DND-41 (cell line): ENCODE results near the gene FABP2.

Source experiments
- ATAC-seq: fragments of 200-7000 bp; cut with Tn5 transposase; 3 replicates; pipeline ENCODE4 v1.9.1; 2021; ENCODE audit warnings: low read depth; ENCODE audit not compliant: insufficient read depth
- DNase-seq: peaks from one replicate; pipeline ENCODE4 v3.0.0-alpha.2; 2020
- H2AFZ ChIP-seq: 2 replicates; pipeline ENCODE4 v1.6.0; 2012; ENCODE audit warnings: low read depth, low read length
- H3K27ac ChIP-seq: 2 replicates; pipeline ENCODE4 v1.5.1; 2012; ENCODE audit warnings: low read length, inconsistent platforms
- H3K27me3 ChIP-seq: fragments of 200-600 bp; sonication (generic); 2 replicates; pipeline ENCODE4 v1.6.0; 2012; ENCODE audit warnings: low read length, mild to moderate bottlenecking, inconsistent platforms; ENCODE audit not compliant: insufficient read depth, poor library complexity
- H3K36me3 ChIP-seq: 2 replicates; pipeline ENCODE4 v1.5.1; 2012; ENCODE audit warnings: low read length, inconsistent platforms; ENCODE audit not compliant: insufficient read depth
- H3K4me1 ChIP-seq: 2 replicates; pipeline ENCODE4 v1.5.1; 2012; ENCODE audit warnings: mild to moderate bottlenecking, low read length; ENCODE audit not compliant: insufficient read depth
- H3K4me2 ChIP-seq: 2 replicates; pipeline ENCODE4 v1.6.0; 2012; ENCODE audit warnings: mild to moderate bottlenecking, moderate library complexity, low read length, inconsistent platforms; ENCODE audit not compliant: insufficient read depth
- H3K4me3 ChIP-seq, 2 experiments: fragments of 200-600 bp in 1 of 2; shearing (Covaris generic) in 1 of 2; 2 replicates each; pipeline ENCODE4 v1.5.1; 2012 to 2016; ENCODE audit warnings: inconsistent platforms in 2 of 2, low read length in 2 of 2, mild to moderate bottlenecking in 2 of 2, low read depth in 1 of 2, moderate library complexity in 1 of 2
- H3K79me2 ChIP-seq: 2 replicates; pipeline ENCODE4 v1.6.0; 2012; ENCODE audit warnings: low read length, inconsistent platforms; ENCODE audit not compliant: insufficient read depth
- H3K9ac ChIP-seq: 2 replicates; pipeline ENCODE4 v1.6.0; 2012; ENCODE audit warnings: low read depth, mild to moderate bottlenecking, inconsistent platforms, low read length, moderate library complexity
- H3K9me3 ChIP-seq: 2 replicates; pipeline ENCODE4 v1.5.1; 2012; ENCODE audit warnings: low read length, moderate library complexity, mild to moderate bottlenecking, inconsistent platforms; ENCODE audit not compliant: insufficient read depth, severe bottlenecking
- H4K20me1 ChIP-seq: 2 replicates; pipeline ENCODE4 v1.6.0; 2012; ENCODE audit warnings: low read length; ENCODE audit not compliant: insufficient read depth
- EZH2 ChIP-seq: IDR thresholded peaks from 3 replicates; pipeline ENCODE4 v1.6.1; 2012; ENCODE audit warnings: borderline replicate concordance, low read depth, mild to moderate bottlenecking, moderate library complexity, low read length, inconsistent platforms; ENCODE audit not compliant: severe bottlenecking
- TF ChIP-seq, protein P1 (sequence below): IDR thresholded peaks from 2 replicates; pipeline ENCODE4 v1.5.1; 2012; ENCODE audit warnings: borderline replicate concordance, low read length, moderate library complexity, mild to moderate bottlenecking; ENCODE audit not compliant: poor library complexity, severe bottlenecking; ENCODE audit errors: extremely low read depth

Gene FABP2

DNA sequence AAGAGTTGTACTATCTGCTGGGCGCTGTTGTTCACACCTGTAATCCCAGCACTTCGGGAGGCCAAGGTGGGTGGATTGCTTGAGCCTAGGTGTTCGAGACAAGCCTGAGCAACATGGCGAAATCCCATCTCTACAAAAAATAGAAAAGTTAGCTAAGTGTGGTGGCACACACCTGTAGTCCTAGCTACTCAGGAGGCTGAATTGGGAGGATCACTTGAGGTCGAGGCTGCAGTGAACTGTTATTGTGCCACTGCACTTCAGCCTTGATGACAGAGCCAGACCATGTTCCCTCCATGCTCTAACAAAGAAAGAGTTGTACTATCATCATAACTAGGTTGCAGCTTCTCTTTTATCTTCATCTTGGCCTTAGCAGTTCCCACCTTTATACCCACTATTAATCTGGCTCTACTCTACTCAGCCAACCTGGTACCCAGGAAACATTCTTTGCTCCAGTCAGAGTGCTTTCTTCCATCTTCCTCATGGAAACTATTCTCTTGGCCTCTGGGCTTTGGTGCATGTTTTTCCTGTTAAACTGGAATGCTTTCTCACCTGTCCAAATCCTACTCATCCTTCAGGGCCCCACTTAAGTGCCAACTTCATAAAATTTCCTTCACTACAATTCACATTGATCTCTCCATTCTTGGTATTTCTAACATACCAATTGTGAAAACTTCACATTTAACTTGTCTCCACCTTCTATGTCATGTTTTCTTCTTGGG lies 18.2 kb downstream of the FABP2 start:
- Histone ChIP-seq H3K9ac (no peak overlapping the region), H3K27me3 (no peaks in the 10 kb centered on the region), H3K4me3 (no peak overlapping the region), H2AFZ (no peak overlapping the region), H3K79me2 (peaks cover 20% of the 10 kb centered on the region), H3K9me3 (no peaks in the 10 kb centered on the region), H3K4me2 (no peak overlapping the region), H3K4me1 (peaks cover 25% of the 10 kb centered on the region), H4K20me1 (no peaks in the 10 kb centered on the region), H3K36me3 (peaks cover 5% of the 10 kb centered on the region; the same call in 1 of the 2 replicates), H3K27ac (no peak overlapping the region)
- DNase-seq (no peak), ATAC-seq (no peak)
- TF ChIP-seq, protein P1, sequence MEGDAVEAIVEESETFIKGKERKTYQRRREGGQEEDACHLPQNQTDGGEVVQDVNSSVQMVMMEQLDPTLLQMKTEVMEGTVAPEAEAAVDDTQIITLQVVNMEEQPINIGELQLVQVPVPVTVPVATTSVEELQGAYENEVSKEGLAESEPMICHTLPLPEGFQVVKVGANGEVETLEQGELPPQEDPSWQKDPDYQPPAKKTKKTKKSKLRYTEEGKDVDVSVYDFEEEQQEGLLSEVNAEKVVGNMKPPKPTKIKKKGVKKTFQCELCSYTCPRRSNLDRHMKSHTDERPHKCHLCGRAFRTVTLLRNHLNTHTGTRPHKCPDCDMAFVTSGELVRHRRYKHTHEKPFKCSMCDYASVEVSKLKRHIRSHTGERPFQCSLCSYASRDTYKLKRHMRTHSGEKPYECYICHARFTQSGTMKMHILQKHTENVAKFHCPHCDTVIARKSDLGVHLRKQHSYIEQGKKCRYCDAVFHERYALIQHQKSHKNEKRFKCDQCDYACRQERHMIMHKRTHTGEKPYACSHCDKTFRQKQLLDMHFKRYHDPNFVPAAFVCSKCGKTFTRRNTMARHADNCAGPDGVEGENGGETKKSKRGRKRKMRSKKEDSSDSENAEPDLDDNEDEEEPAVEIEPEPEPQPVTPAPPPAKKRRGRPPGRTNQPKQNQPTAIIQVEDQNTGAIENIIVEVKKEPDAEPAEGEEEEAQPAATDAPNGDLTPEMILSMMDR: no peak
- TF ChIP-seq EZH2: no peak

DNA sequence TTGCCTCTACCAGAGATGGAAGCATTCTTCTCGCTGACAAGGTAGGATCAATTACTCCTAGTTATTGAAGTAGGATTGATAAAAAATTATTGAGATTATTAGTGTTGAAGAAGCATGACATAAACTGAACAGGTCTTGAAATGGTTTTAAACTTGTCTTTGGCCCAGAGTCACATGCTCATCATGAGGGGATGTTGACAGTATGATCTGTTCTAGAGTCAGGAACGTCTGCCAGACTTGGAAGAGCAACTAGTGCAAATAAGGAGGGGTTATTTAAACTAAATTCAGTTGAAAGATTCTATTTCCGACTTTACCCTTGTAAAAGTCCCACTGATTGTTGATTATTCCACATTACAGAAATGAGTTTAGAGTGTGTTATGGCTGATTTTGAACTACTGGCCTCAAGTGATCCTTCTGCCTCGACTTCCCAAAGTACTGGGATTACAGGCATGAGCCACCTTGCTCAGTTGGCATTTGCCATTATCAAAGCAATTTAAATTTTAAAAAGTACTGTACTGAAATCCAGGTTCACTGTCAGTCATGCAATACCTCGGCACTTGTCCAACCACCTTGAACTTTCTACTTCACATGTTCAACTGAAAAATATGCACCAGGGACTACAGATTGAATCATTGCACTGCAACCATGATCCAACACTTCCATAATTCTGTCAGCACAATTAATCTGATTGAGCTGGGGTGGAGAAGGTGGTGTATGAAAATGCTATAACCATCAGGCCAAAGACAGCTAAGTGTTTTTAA lies 19.7 kb downstream of the FABP2 start:
- peaks cover 23% of the 10 kb centered on the region for H3K79me2 ChIP-seq
- no peak overlapping the region for H3K4me2 ChIP-seq
- no peaks in the 10 kb centered on the region for H4K20me1 ChIP-seq
- no peak overlapping the region for H3K9ac ChIP-seq
- H2AFZ ChIP-seq: no peak overlapping the region
- ATAC-seq: no peak
- peaks cover 10% of the 10 kb centered on the region for H3K36me3 ChIP-seq
- H3K27me3 ChIP-seq: no peaks in the 10 kb centered on the region
- DNase-seq: no peak
- no peaks in the 10 kb centered on the region for H3K9me3 ChIP-seq
- TF ChIP-seq, protein P1: no peak
- no peak for TF ChIP-seq EZH2
- no peak overlapping the region for H3K4me3 ChIP-seq
- peaks cover 32% of the 10 kb centered on the region for H3K4me1 ChIP-seq
- no peak overlapping the region for H3K27ac ChIP-seq

DNA sequence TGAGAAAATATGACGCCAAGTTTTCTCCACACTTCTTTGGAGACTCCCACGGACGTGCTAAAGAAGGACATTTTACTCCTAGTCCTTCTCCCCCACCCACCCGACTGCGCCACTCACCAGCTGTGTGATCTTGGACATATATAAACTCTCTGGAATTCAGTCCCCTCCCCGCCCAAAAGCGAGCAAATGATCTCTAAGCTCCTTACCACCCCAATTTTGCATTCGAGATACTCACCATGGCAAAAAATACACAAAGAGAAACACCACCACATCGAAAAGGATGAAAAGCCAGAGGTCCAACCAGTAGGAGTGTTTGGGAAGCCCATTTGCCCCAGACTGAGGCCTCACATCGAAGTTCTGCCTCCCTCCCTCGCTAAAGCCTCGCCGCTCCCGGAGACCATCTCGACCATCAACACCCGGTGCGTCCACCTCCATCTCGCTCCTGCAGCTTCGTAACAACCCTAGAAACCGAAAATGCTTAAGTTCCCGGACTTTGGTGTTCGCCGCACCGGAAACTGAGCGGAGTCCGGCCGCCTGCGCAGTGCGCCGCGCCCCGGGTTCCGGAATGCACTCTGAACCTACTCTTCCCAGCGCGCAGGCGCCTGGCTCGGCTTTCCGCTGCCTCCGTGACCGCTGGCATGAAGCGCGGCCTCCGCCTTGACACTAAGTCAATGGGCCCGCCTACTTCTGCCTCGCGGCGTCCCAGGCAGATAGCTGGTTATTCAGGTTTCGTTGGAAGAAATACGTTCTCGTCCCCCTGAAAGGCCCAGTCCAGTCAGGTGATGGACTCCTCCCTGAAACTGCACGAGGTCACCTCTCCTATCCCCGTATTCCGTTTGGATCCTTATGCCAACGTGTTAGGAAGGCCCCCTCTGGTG lies 21.6 kb downstream of the FABP2 start:
- peak overlapping the region; percentile 95 for H3K4me2 ChIP-seq
- H3K36me3 ChIP-seq: peaks cover 10% of the 10 kb centered on the region
- peaks cover 23% of the 10 kb centered on the region for H3K79me2 ChIP-seq
- ATAC-seq: peak; percentile 99
- H3K4me1 ChIP-seq: peaks cover 32% of the 10 kb centered on the region
- H3K4me3 ChIP-seq: peak overlapping the region; percentile 57 to 96
- DNase-seq: peak; percentile 91
- no peaks in the 10 kb centered on the region for H3K27me3 ChIP-seq
- peak overlapping the region; percentile 100 for H2AFZ ChIP-seq
- H3K9ac ChIP-seq: peak overlapping the region; percentile 88
- TF ChIP-seq EZH2: no peak
- TF ChIP-seq, protein P1: no peak
- H3K9me3 ChIP-seq: no peaks in the 10 kb centered on the region
- peak overlapping the region; percentile 92 for H3K27ac ChIP-seq
- H4K20me1 ChIP-seq: no peaks in the 10 kb centered on the region
